Mesothelial cell of epicardium (in vitro differentiated cells): ENCODE results near the gene GSPT1. TPM values are rescaled to one million over a fixed set of nuclear protein-coding genes. Genes with fewer than 3 reads are reported as not detected.
"Not testable (repeated sequence)": the region's sequence is repeated elsewhere in the genome, so short reads cannot be mapped to it uniquely, and the experiment has no call there.

Source experiments
- DNase-seq, 2 experiments: peaks; one replicate each; pipeline ENCODE4 v3.0.0; 2021; ENCODE audit warnings: low spot score in 2 of 2; ENCODE audit not compliant: unreplicated experiment in 2 of 2
- H3K27ac Mint-ChIP-seq: 2 replicates; pipeline ENCODE4 v1.8.0; 2021; ENCODE audit warnings: mixed read lengths
- H3K27me3 Mint-ChIP-seq: 2 replicates; pipeline ENCODE4 v1.8.0; 2021; ENCODE audit warnings: low read depth, mixed read lengths
- H3K36me3 Mint-ChIP-seq: 2 replicates; pipeline ENCODE4 v1.8.0; 2021; ENCODE audit warnings: mixed read lengths
- H3K4me1 Mint-ChIP-seq: 2 replicates; pipeline ENCODE4 v1.8.0; 2021; ENCODE audit warnings: mixed read lengths
- H3K4me3 Mint-ChIP-seq: 2 replicates; pipeline ENCODE4 v1.8.0; 2021; ENCODE audit warnings: mild to moderate bottlenecking, moderate library complexity, mixed read lengths
- H3K9me3 Mint-ChIP-seq: 2 replicates; pipeline ENCODE4 v1.8.0; 2021; ENCODE audit warnings: mixed read lengths
- total RNA-seq: library from RNA; stranded (reverse); gene quantifications from 3 replicates; pipeline ENCODE4 v1.2.1, GENCODE V29; 2021
- TF ChIP-seq, protein P1 (sequence below): fragments of 200-600 bp; sonication (generic); IDR thresholded peaks from one replicate; pipeline ENCODE4 v1.5.0; 2021; ENCODE audit warnings: antibody characterized with exemption; ENCODE audit not compliant: unreplicated experiment

The GSPT1 gene
- total RNA-seq, 1 donor from 2014 or later = 84.6 TPM

- TF ChIP-seq, protein P1, sequence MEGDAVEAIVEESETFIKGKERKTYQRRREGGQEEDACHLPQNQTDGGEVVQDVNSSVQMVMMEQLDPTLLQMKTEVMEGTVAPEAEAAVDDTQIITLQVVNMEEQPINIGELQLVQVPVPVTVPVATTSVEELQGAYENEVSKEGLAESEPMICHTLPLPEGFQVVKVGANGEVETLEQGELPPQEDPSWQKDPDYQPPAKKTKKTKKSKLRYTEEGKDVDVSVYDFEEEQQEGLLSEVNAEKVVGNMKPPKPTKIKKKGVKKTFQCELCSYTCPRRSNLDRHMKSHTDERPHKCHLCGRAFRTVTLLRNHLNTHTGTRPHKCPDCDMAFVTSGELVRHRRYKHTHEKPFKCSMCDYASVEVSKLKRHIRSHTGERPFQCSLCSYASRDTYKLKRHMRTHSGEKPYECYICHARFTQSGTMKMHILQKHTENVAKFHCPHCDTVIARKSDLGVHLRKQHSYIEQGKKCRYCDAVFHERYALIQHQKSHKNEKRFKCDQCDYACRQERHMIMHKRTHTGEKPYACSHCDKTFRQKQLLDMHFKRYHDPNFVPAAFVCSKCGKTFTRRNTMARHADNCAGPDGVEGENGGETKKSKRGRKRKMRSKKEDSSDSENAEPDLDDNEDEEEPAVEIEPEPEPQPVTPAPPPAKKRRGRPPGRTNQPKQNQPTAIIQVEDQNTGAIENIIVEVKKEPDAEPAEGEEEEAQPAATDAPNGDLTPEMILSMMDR = no peak
- DNase-seq = no peak
- Mint-ChIP-seq H3K27ac (no peak overlapping the region), H3K27me3 (no peaks in the 10 kb centered on the region), H3K4me3 (no peak overlapping the region), H3K4me1 (peaks cover 4% of the 10 kb centered on the region), H3K36me3 (peaks cover 1% of the 10 kb centered on the region), H3K9me3 (no peaks in the 10 kb centered on the region)
These were observed 40.8 kb upstream of the GSPT1 start for GRCh38 chr16:11956558-11956957.

DNA sequence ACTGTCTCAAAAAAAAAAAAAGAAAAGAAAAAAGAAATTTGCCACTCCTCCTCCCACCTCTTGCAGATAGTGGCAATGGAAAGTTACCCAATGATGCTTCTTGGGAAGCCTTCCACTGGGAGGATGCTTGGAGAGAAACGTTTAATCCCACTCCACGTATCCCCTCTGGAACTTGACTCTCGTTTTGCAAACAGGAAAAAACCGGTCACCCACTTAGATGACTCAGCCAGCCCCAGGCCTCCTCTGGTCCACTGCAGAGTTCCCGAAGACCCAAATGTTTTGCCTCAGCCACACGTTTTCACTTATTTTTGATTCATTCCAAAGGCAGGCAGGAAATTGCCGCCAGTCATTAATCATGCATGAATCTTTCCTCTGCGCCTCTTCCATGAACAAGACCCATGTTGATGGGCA lies 40.0 kb upstream of the GSPT1 start:
- Mint-ChIP-seq H3K4me3 (no peak overlapping the region), H3K36me3 (no peaks in the 10 kb centered on the region), H3K9me3 (no peaks in the 10 kb centered on the region), H3K27me3 (no peaks in the 10 kb centered on the region), H3K4me1 (peaks cover 4% of the 10 kb centered on the region), H3K27ac (no peak overlapping the region)
- no peak for DNase-seq
- TF ChIP-seq, protein P1 = no peak

- not testable (repeated sequence) for H3K27me3 Mint-ChIP-seq, H3K9me3 Mint-ChIP-seq, H3K36me3 Mint-ChIP-seq, H3K4me1 Mint-ChIP-seq, DNase-seq, H3K4me3 Mint-ChIP-seq, H3K27ac Mint-ChIP-seq
These were observed 37.8 kb upstream of the GSPT1 start for GRCh38 chr16:11953576-11953975.

DNA sequence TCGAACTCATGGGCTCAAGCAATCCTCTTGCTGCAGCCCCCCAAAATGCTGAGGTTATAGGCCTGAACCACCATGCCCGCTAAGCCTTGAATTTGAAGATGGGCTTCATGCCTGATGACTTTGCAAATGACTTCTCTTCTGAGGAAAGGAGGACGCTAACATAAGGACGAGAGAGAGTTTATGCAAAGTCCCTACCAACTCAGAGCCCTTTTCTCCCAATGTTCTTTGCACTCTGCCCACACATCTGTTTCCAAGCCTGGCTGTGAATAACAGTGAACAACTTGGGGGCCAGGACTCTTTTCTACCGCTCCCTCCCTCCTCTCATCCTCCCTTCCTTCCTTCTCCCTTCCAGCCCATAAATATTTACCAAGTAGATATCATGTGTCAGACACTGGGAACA lies 34.6 kb upstream of the GSPT1 start:
- peaks cover 2% of the 10 kb centered on the region for H3K4me1 Mint-ChIP-seq
- TF ChIP-seq, protein P1 = no peak
- H3K9me3 Mint-ChIP-seq = no peaks in the 10 kb centered on the region
- no peak overlapping the region for H3K4me3 Mint-ChIP-seq
- H3K27ac Mint-ChIP-seq = peak overlapping the region; percentile 58
- DNase-seq = no peak
- H3K27me3 Mint-ChIP-seq = no peaks in the 10 kb centered on the region
- no peaks in the 10 kb centered on the region for H3K36me3 Mint-ChIP-seq

GRCh38 chr16:11949527-11949926 lies 33.8 kb upstream of the GSPT1 start:
- Mint-ChIP-seq H3K9me3 (no peaks in the 10 kb centered on the region), H3K4me1 (peaks cover 2% of the 10 kb centered on the region), H3K4me3 (no peak overlapping the region), H3K27ac (no peak overlapping the region), H3K36me3 (no peaks in the 10 kb centered on the region), H3K27me3 (no peaks in the 10 kb centered on the region)
- TF ChIP-seq, protein P1 = no peak
- DNase-seq = no peak

GRCh38 chr16:11948819-11949218 lies 33.1 kb upstream of the GSPT1 start:
- Mint-ChIP-seq H3K27me3 (no peaks in the 10 kb centered on the region), H3K4me1 (peaks cover 2% of the 10 kb centered on the region), H3K27ac (no peak overlapping the region), H3K36me3 (no peaks in the 10 kb centered on the region), H3K4me3 (no peak overlapping the region), H3K9me3 (no peaks in the 10 kb centered on the region)
- DNase-seq = no peak
- TF ChIP-seq, protein P1 = no peak
